Measurements from ENCODE around the gene TASP1.

The TASP1 gene

GRCh38 chr20:13515796-13516558, 122.8 kb downstream of the TASP1 start:
- Histone ChIP-seq H3K9me3 (ENCODE audit: control insufficient read depth in 5 of 5, low read length in 5 of 5) (no peaks in the 10 kb centered on the region), H3K27me3 (ENCODE audit: control insufficient read depth in 5 of 5, insufficient read depth in 4 of 5, low read length in 5 of 5) (no peaks in the 10 kb centered on the region), H3K4me3 (ENCODE audit: low read depth in 1 of 5, low read length in 5 of 5) (no peak overlapping the region), H3K27ac (ENCODE audit: low read depth, low read length) (no peak overlapping the region), H3K9ac (ENCODE audit: low read length in 5 of 5) (no peak overlapping the region), H3K36me3 (ENCODE audit: control insufficient read depth in 5 of 5, insufficient read depth in 5 of 5, low read length in 5 of 5) (peaks cover 0 to 7% (median 3%) of the 10 kb centered on the region in 5 donors), H3K4me1 (ENCODE audit: control insufficient read depth in 5 of 5, insufficient read depth in 5 of 5, low read length in 5 of 5) (peaks cover 0 to 4% (median 0%) of the 10 kb centered on the region in 5 donors)

- Histone ChIP-seq H3K4me3 (ENCODE audit: low read depth in 1 of 5, low read length in 5 of 5) (no peak overlapping the region), H3K9ac (ENCODE audit: low read length in 5 of 5) (no peak overlapping the region), H3K9me3 (ENCODE audit: control insufficient read depth in 5 of 5, low read length in 5 of 5) (no peaks in the 10 kb centered on the region), H3K36me3 (ENCODE audit: control insufficient read depth in 5 of 5, insufficient read depth in 5 of 5, low read length in 5 of 5) (peaks cover 0 to 7% (median 3%) of the 10 kb centered on the region in 5 donors), H3K4me1 (ENCODE audit: control insufficient read depth in 5 of 5, insufficient read depth in 5 of 5, low read length in 5 of 5) (peaks cover 0 to 9% (median 0%) of the 10 kb centered on the region in 5 donors), H3K27me3 (ENCODE audit: control insufficient read depth in 5 of 5, insufficient read depth in 4 of 5, low read length in 5 of 5) (no peaks in the 10 kb centered on the region), H3K27ac (ENCODE audit: low read depth, low read length) (no peak overlapping the region)
Measured at GRCh38 chr20:13515291-13515690, 123.4 kb downstream of the TASP1 start.

GRCh38 chr20:13510837-13511488, 127.8 kb downstream of the TASP1 start:
- H3K4me3 ChIP-seq (ENCODE audit: low read depth in 1 of 5, low read length in 5 of 5) = no peak overlapping the region
- H3K27me3 ChIP-seq (ENCODE audit: control insufficient read depth in 5 of 5, insufficient read depth in 4 of 5, low read length in 5 of 5) = no peaks in the 10 kb centered on the region
- no peak overlapping the region for H3K9ac ChIP-seq (ENCODE audit: low read length in 5 of 5)
- H3K27ac ChIP-seq (ENCODE audit: low read depth, low read length) = no peak overlapping the region
- H3K4me1 ChIP-seq (ENCODE audit: control insufficient read depth in 5 of 5, insufficient read depth in 5 of 5, low read length in 5 of 5) = peaks cover 0 to 9% (median 0%) of the 10 kb centered on the region in 5 donors
- peaks cover 0 to 10% (median 3%) of the 10 kb centered on the region in 5 donors for H3K9me3 ChIP-seq (ENCODE audit: control insufficient read depth in 5 of 5, low read length in 5 of 5)
- peaks cover 0 to 7% (median 3%) of the 10 kb centered on the region in 5 donors for H3K36me3 ChIP-seq (ENCODE audit: control insufficient read depth in 5 of 5, insufficient read depth in 5 of 5, low read length in 5 of 5)

DNA sequence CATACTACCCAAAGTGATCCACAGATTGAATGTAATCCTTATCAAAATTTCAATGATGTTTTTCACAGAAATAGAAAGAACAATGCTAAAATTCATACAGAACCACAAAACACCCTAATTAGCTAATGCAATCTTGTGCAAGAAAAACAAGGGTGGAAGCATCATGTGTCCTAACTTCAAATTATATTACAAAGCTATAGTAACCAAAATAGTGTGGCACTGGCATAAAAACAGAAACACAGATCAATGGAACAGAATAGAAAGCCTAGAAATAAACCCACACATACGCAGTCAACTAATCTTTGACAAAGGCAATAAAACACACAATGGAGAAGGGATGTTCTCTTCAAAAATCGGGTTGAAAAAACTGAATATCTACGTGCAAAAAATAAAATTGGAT, 131.1 kb downstream of the TASP1 start:
- Histone ChIP-seq H3K9ac (ENCODE audit: low read length in 5 of 5) (no peak overlapping the region), H3K4me3 (ENCODE audit: low read depth in 1 of 5, low read length in 5 of 5) (no peak overlapping the region), H3K27me3 (ENCODE audit: control insufficient read depth in 5 of 5, insufficient read depth in 4 of 5, low read length in 5 of 5) (no peaks in the 10 kb centered on the region), H3K36me3 (ENCODE audit: control insufficient read depth in 5 of 5, insufficient read depth in 5 of 5, low read length in 5 of 5) (no peaks in the 10 kb centered on the region), H3K9me3 (ENCODE audit: control insufficient read depth in 5 of 5, low read length in 5 of 5) (peaks cover 0 to 13% (median 7%) of the 10 kb centered on the region in 5 donors), H3K4me1 (ENCODE audit: control insufficient read depth in 5 of 5, insufficient read depth in 5 of 5, low read length in 5 of 5) (peaks cover 0 to 9% (median 0%) of the 10 kb centered on the region in 5 donors), H3K27ac (ENCODE audit: low read depth, low read length) (no peak overlapping the region)

GRCh38 chr20:13501500-13501899, 137.2 kb downstream of the TASP1 start:
- no peak overlapping the region for H3K9ac ChIP-seq (ENCODE audit: low read length in 5 of 5)
- peaks cover 3 to 28% (median 27%) of the 10 kb centered on the region in 5 donors for H3K9me3 ChIP-seq (ENCODE audit: control insufficient read depth in 5 of 5, low read length in 5 of 5)
- no peaks in the 10 kb centered on the region for H3K27me3 ChIP-seq (ENCODE audit: control insufficient read depth in 5 of 5, insufficient read depth in 4 of 5, low read length in 5 of 5)
- peaks cover 0 to 9% (median 0%) of the 10 kb centered on the region in 5 donors for H3K36me3 ChIP-seq (ENCODE audit: control insufficient read depth in 5 of 5, insufficient read depth in 5 of 5, low read length in 5 of 5)
- H3K27ac ChIP-seq (ENCODE audit: low read depth, low read length) = no peak overlapping the region
- H3K4me3 ChIP-seq (ENCODE audit: low read depth in 1 of 5, low read length in 5 of 5) = no peak overlapping the region
- no peaks in the 10 kb centered on the region for H3K4me1 ChIP-seq (ENCODE audit: control insufficient read depth in 5 of 5, insufficient read depth in 5 of 5, low read length in 5 of 5)

- Histone ChIP-seq H3K9me3 (ENCODE audit: control insufficient read depth in 5 of 5, low read length in 5 of 5) (peaks cover 0 to 6% (median 3%) of the 10 kb centered on the region in 5 donors), H3K27ac (ENCODE audit: low read depth, low read length) (no peak overlapping the region), H3K4me1 (ENCODE audit: control insufficient read depth in 5 of 5, insufficient read depth in 5 of 5, low read length in 5 of 5) (peaks cover 0 to 21% (median 15%) of the 10 kb centered on the region in 5 donors), H3K36me3 (ENCODE audit: control insufficient read depth in 5 of 5, insufficient read depth in 5 of 5, low read length in 5 of 5) (peaks cover 0 to 4% (median under 1%) of the 10 kb centered on the region in 5 donors), H3K27me3 (ENCODE audit: control insufficient read depth in 5 of 5, insufficient read depth in 4 of 5, low read length in 5 of 5) (no peaks in the 10 kb centered on the region), H3K4me3 (ENCODE audit: low read depth in 1 of 5, low read length in 5 of 5) (no peak overlapping the region), H3K9ac (ENCODE audit: low read length in 5 of 5) (no peak overlapping the region)
Measured at GRCh38 chr20:13494019-13494418, 144.7 kb downstream of the TASP1 start.

- Histone ChIP-seq H3K9me3 (ENCODE audit: control insufficient read depth in 5 of 5, low read length in 5 of 5) (peaks cover 0 to 5% (median 3%) of the 10 kb centered on the region in 5 donors), H3K36me3 (ENCODE audit: control insufficient read depth in 5 of 5, insufficient read depth in 5 of 5, low read length in 5 of 5) (peaks cover 0 to 4% (median 0%) of the 10 kb centered on the region in 5 donors), H3K4me3 (ENCODE audit: low read depth in 1 of 5, low read length in 5 of 5) (no peak overlapping the region), H3K27ac (ENCODE audit: low read depth, low read length) (no peak overlapping the region), H3K9ac (ENCODE audit: low read length in 5 of 5) (no peak overlapping the region), H3K4me1 (ENCODE audit: control insufficient read depth in 5 of 5, insufficient read depth in 5 of 5, low read length in 5 of 5) (peaks cover 0 to 21% (median 15%) of the 10 kb centered on the region in 5 donors), H3K27me3 (ENCODE audit: control insufficient read depth in 5 of 5, insufficient read depth in 4 of 5, low read length in 5 of 5) (no peaks in the 10 kb centered on the region)
Measured at GRCh38 chr20:13493143-13493542, 145.6 kb downstream of the TASP1 start.

DNA sequence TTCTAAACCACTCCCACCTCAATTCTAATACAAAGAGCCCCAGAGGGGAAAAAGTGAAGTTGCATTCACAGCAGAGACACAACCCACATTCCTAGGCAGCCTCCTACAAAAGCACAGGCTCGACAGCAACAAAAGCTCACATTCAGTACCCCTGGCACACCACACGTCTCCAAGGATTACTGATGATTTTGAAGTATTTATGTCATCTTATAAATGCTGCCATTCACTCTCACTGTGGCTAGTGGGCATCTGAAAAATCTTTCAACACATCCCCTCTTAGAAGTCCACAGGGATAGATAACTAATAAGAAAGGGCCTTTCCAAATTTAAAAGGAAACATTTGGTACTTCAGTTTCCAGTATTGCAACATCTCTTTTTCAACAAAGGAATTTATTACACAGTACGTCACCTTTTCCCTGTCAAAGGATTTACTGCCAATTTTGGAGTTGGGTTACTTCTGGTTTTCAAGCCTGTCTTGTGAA, 146.7 kb downstream of the TASP1 start:
- Histone ChIP-seq H3K4me1 (ENCODE audit: control insufficient read depth in 5 of 5, insufficient read depth in 5 of 5, low read length in 5 of 5) (peaks cover 0 to 21% (median 15%) of the 10 kb centered on the region in 5 donors), H3K9ac (ENCODE audit: low read length in 5 of 5) (no peak overlapping the region), H3K4me3 (ENCODE audit: low read depth in 1 of 5, low read length in 5 of 5) (no peak overlapping the region), H3K9me3 (ENCODE audit: control insufficient read depth in 5 of 5, low read length in 5 of 5) (peaks cover 0 to 2% (median 0%) of the 10 kb centered on the region in 5 donors), H3K27me3 (ENCODE audit: control insufficient read depth in 5 of 5, insufficient read depth in 4 of 5, low read length in 5 of 5) (no peaks in the 10 kb centered on the region), H3K36me3 (ENCODE audit: control insufficient read depth in 5 of 5, insufficient read depth in 5 of 5, low read length in 5 of 5) (peaks cover 0 to 4% (median 0%) of the 10 kb centered on the region in 5 donors), H3K27ac (ENCODE audit: low read depth, low read length) (no peak overlapping the region)

- peaks cover 0 to 10% (median 7%) of the 10 kb centered on the region in 5 donors for H3K36me3 ChIP-seq (ENCODE audit: control insufficient read depth in 5 of 5, insufficient read depth in 5 of 5, low read length in 5 of 5)
- H3K9ac ChIP-seq (ENCODE audit: low read length in 5 of 5) = no peak overlapping the region
- H3K9me3 ChIP-seq (ENCODE audit: control insufficient read depth in 5 of 5, low read length in 5 of 5) = peaks cover 0 to 2% (median 0%) of the 10 kb centered on the region in 5 donors
- no peak overlapping the region for H3K4me3 ChIP-seq (ENCODE audit: low read depth in 1 of 5, low read length in 5 of 5)
- no peak overlapping the region for H3K27ac ChIP-seq (ENCODE audit: low read depth, low read length)
- peaks cover 0 to 10% (median 7%) of the 10 kb centered on the region in 5 donors for H3K4me1 ChIP-seq (ENCODE audit: control insufficient read depth in 5 of 5, insufficient read depth in 5 of 5, low read length in 5 of 5)
- H3K27me3 ChIP-seq (ENCODE audit: control insufficient read depth in 5 of 5, insufficient read depth in 4 of 5, low read length in 5 of 5) = no peaks in the 10 kb centered on the region
Measured at GRCh38 chr20:13487202-13487601, 151.5 kb downstream of the TASP1 start.

DNA sequence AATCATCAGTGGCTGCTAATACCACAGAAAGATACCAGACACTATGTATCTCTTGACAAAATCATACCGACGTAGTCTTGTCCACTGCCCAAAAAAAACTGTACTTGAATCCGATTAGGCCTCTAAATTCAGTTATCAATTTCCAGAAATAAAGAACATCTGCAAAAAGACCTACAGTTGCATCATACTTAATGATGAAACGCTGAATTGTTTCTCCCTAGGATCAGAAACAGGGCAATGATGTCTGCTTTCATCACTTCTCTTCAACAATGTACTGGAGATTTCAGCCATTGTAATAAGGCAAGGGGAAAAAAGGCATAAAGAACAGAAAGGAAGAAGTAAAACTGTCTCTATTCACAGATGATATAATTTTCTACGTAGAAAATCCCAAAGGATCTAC, 152.0 kb downstream of the TASP1 start:
- no peaks in the 10 kb centered on the region for H3K27me3 ChIP-seq (ENCODE audit: control insufficient read depth in 5 of 5, insufficient read depth in 4 of 5, low read length in 5 of 5)
- H3K36me3 ChIP-seq (ENCODE audit: control insufficient read depth in 5 of 5, insufficient read depth in 5 of 5, low read length in 5 of 5) = peaks cover 2 to 16% (median 10%) of the 10 kb centered on the region in 5 donors
- no peak overlapping the region for H3K9ac ChIP-seq (ENCODE audit: low read length in 5 of 5)
- no peak overlapping the region for H3K4me3 ChIP-seq (ENCODE audit: low read depth in 1 of 5, low read length in 5 of 5)
- H3K27ac ChIP-seq (ENCODE audit: low read depth, low read length) = no peak overlapping the region
- peaks cover 0 to 6% (median 2%) of the 10 kb centered on the region in 5 donors for H3K4me1 ChIP-seq (ENCODE audit: control insufficient read depth in 5 of 5, insufficient read depth in 5 of 5, low read length in 5 of 5)
- H3K9me3 ChIP-seq (ENCODE audit: control insufficient read depth in 5 of 5, low read length in 5 of 5) = peaks cover 0 to 2% (median 0%) of the 10 kb centered on the region in 5 donors

All from subcutaneous abdominal adipose tissue (tissue), 5 donors.